ENCODE measurements around the gene ZSCAN10.
"Not testable (repeated sequence)": the region's sequence is repeated elsewhere in the genome, so short reads cannot be mapped to it uniquely, and the experiment has no call there.

ZSCAN10 gene

DNA sequence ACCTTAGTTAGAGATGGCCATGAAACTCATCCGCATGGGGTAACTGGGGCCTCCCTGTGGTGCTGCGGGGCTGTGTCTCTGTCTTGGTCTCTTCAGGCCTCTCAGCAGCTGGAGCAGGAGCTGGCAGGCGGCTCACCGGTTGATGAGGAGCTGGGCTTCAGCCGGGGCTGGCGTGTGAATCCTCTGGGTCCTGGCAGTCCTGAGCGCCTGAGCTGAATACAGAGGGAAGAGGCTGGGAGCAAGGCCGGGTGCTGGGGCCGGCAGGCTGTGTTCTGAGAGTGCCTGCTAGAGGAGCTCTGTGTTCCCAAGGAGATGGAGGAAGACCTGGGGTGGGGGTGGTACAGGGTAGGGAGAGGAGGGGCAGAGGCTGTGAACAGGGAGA, 43.4 kb downstream of the ZSCAN10 start:
- H3K4me1 ChIP-seq (ENCODE audit: insufficient read depth, low read length); H3K36me3 ChIP-seq (ENCODE audit: insufficient read depth, low read length): not testable (repeated sequence)

GRCh38 chr16:3054965-3055733, 43.9 kb downstream of the ZSCAN10 start:
- H3K4me3 ChIP-seq (ENCODE audit: low read depth in 1 of 2, low read length in 2 of 2): no peak overlapping the region
- H3K9me3 ChIP-seq (ENCODE audit: low read length): no peaks in the 10 kb centered on the region
- H3K36me3 ChIP-seq (ENCODE audit: insufficient read depth, low read length): no peaks in the 10 kb centered on the region
- peaks cover 6% of the 10 kb centered on the region for H3K4me1 ChIP-seq (ENCODE audit: insufficient read depth, low read length)
- H3K27me3 ChIP-seq (ENCODE audit: control insufficient read depth in 1 of 2, insufficient read depth in 2 of 2, low read length in 2 of 2): peaks cover 0 to 14% of the 10 kb centered on the region in 2 donors
- H3K9ac ChIP-seq (ENCODE audit: low read length): no peak overlapping the region
- H3K27ac ChIP-seq (ENCODE audit: low read depth, low read length): no peak overlapping the region

More for the DNA sequence above, 43.4 kb downstream of the ZSCAN10 start:
- peaks cover 0 to 12% of the 10 kb centered on the region in 2 donors for H3K27me3 ChIP-seq (ENCODE audit: control insufficient read depth in 1 of 2, insufficient read depth in 2 of 2, low read length in 2 of 2)
- not testable (repeated sequence) for H3K27ac ChIP-seq (ENCODE audit: low read depth, low read length); H3K4me3 ChIP-seq (ENCODE audit: low read depth in 1 of 2, low read length in 2 of 2); H3K9ac ChIP-seq (ENCODE audit: low read length); H3K9me3 ChIP-seq (ENCODE audit: low read length)

GRCh38 chr16:3053330-3053710, 45.8 kb downstream of the ZSCAN10 start:
- H3K36me3 ChIP-seq (ENCODE audit: insufficient read depth, low read length); H3K27ac ChIP-seq (ENCODE audit: low read depth, low read length): not testable (repeated sequence)

DNA sequence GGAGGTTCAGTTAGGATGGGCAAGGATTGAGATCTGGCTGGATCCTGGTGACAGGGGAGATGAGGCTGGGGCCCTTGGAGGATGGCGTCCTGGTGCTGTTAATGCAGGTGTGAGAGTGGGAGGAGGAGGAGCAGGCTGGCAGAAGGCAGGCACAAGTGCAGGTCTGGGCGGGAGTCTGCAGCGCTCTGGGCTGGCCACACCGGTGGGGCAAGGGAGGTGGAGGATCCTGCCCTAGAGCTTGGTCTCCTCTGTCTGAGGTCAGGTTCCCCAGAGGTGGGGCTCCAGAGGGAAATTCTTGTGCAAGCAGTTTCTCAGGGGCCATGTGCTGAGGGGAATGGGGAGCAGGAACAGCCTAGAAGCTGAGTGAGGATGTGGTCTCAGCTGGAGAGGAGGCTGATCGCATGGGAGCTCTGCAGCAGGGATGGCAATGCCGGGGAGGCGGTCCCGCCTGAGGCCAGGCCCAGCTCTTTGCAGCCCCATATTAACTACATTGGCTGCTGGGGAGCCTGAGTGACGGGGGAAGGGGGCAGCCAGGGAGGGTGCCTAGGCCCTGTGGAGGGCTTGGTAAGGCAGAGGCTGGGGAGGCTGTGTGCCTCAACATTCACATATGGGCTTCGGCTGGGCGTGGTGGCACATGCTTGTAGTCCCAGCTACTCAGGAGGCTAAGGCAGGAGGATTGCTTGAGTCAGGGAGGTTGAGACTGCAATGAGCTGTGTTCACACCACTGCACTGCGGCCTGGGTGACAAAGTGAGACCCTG, 46.3 kb downstream of the ZSCAN10 start:
- H3K27ac ChIP-seq (ENCODE audit: low read depth, low read length); H3K9me3 ChIP-seq (ENCODE audit: low read length); H3K36me3 ChIP-seq (ENCODE audit: insufficient read depth, low read length); H3K4me3 ChIP-seq (ENCODE audit: low read depth in 1 of 2, low read length in 2 of 2); H3K4me1 ChIP-seq (ENCODE audit: insufficient read depth, low read length); H3K9ac ChIP-seq (ENCODE audit: low read length): not testable (repeated sequence)
- peaks cover 0 to 16% of the 10 kb centered on the region in 2 donors for H3K27me3 ChIP-seq (ENCODE audit: control insufficient read depth in 1 of 2, insufficient read depth in 2 of 2, low read length in 2 of 2)

More at GRCh38 chr16:3053330-3053710, 45.8 kb downstream of the ZSCAN10 start:
- not testable (repeated sequence) for H3K9me3 ChIP-seq (ENCODE audit: low read length); H3K4me3 ChIP-seq (ENCODE audit: low read depth in 1 of 2, low read length in 2 of 2); H3K4me1 ChIP-seq (ENCODE audit: insufficient read depth, low read length); H3K9ac ChIP-seq (ENCODE audit: low read length)
- peaks cover 0 to 18% of the 10 kb centered on the region in 2 donors for H3K27me3 ChIP-seq (ENCODE audit: control insufficient read depth in 1 of 2, insufficient read depth in 2 of 2, low read length in 2 of 2)

DNA sequence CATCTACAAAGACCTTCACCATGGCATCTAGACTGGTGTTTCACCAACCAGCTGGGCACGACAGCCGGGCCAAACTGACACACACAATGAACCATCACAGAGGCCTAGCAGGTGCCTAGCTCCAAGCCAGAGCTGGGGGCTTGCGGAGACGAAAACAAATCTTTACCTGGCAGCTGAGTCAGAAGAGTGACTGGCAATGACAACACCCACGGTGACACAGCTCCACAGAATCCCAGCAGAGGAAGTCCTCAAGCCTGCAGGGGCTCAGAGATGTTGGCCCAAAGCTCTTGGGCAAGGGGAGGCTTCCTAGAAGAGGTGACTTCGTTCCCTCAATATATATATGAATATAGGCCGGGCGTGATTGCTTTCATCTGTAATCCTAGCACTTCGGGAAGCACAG, 47.6 kb downstream of the ZSCAN10 start:
- Histone ChIP-seq H3K4me3 (ENCODE audit: low read depth in 1 of 2, low read length in 2 of 2) (no peak overlapping the region), H3K27ac (ENCODE audit: low read depth, low read length) (no peak overlapping the region), H3K27me3 (ENCODE audit: control insufficient read depth in 1 of 2, insufficient read depth in 2 of 2, low read length in 2 of 2) (peaks cover 5 to 28% of the 10 kb centered on the region in 2 donors), H3K4me1 (ENCODE audit: insufficient read depth, low read length) (no peaks in the 10 kb centered on the region), H3K9ac (ENCODE audit: low read length) (no peak overlapping the region), H3K9me3 (ENCODE audit: low read length) (no peaks in the 10 kb centered on the region), H3K36me3 (ENCODE audit: insufficient read depth, low read length) (no peaks in the 10 kb centered on the region)

DNA sequence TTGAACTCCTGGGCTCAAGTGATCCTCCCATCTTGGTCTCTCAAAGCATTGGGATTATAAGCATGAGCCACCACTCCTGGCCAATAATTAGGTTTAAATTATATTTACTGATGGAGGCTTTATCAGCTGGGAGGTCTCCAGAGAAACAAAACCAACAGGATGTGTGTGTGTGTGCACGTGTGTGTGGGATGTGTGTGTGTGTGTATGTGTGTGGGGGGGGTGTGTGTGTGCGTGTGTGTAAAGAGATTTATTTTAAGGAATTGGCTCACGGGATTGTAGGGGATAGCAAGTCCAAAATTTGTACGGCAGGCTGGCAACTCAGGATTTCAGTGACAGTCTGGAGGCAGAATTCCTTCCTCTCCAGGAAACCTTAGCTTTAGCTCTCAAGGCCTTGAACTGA, 48.1 kb downstream of the ZSCAN10 start:
- Histone ChIP-seq H3K27me3 (ENCODE audit: control insufficient read depth in 1 of 2, insufficient read depth in 2 of 2, low read length in 2 of 2) (peaks cover 5 to 33% of the 10 kb centered on the region in 2 donors), H3K4me1 (ENCODE audit: insufficient read depth, low read length) (no peaks in the 10 kb centered on the region), H3K9me3 (ENCODE audit: low read length) (no peaks in the 10 kb centered on the region), H3K9ac (ENCODE audit: low read length) (no peak overlapping the region), H3K4me3 (ENCODE audit: low read depth in 1 of 2, low read length in 2 of 2) (no peak overlapping the region), H3K36me3 (ENCODE audit: insufficient read depth, low read length) (no peaks in the 10 kb centered on the region), H3K27ac (ENCODE audit: low read depth, low read length) (no peak overlapping the region)

- Histone ChIP-seq H3K4me1 (ENCODE audit: insufficient read depth, low read length) (no peaks in the 10 kb centered on the region), H3K9me3 (ENCODE audit: low read length) (no peaks in the 10 kb centered on the region), H3K4me3 (ENCODE audit: low read depth in 1 of 2, low read length in 2 of 2) (no peak overlapping the region), H3K27me3 (ENCODE audit: control insufficient read depth in 1 of 2, insufficient read depth in 2 of 2, low read length in 2 of 2) (peaks cover 5 to 38% of the 10 kb centered on the region in 2 donors), H3K27ac (ENCODE audit: low read depth, low read length) (no peak overlapping the region), H3K36me3 (ENCODE audit: insufficient read depth, low read length) (no peaks in the 10 kb centered on the region), H3K9ac (ENCODE audit: low read length) (no peak overlapping the region)
These were observed 48.6 kb downstream of the ZSCAN10 start for GRCh38 chr16:3050487-3050886.

- no peak overlapping the region for H3K27ac ChIP-seq (ENCODE audit: low read depth, low read length)
These were observed 49.1 kb downstream of the ZSCAN10 start for GRCh38 chr16:3049921-3050481.

DNA sequence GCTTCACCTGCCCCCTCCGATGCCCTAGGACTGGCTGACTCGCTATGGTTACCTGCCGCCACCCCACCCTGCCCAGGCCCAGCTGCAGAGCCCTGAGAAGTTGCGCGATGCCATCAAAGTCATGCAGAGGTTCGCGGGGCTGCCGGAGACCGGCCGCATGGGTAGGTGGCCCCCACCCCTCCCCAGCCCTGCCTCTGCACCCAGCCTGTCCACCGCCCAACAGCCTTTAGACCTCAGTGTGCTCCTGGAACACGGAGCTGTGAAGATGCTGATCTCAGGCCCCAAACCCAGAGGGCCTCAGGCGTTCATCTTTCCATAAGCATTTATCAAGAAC, 51.7 kb downstream of the ZSCAN10 start:
- Histone ChIP-seq H3K9me3 (ENCODE audit: low read length) (no peaks in the 10 kb centered on the region), H3K4me1 (ENCODE audit: insufficient read depth, low read length) (no peaks in the 10 kb centered on the region), H3K27ac (ENCODE audit: low read depth, low read length) (no peak overlapping the region), H3K9ac (ENCODE audit: low read length) (no peak overlapping the region), H3K27me3 (ENCODE audit: control insufficient read depth in 1 of 2, insufficient read depth in 2 of 2, low read length in 2 of 2) (peaks cover 19 to 58% of the 10 kb centered on the region in 2 donors), H3K36me3 (ENCODE audit: insufficient read depth, low read length) (no peaks in the 10 kb centered on the region), H3K4me3 (ENCODE audit: low read depth in 1 of 2, low read length in 2 of 2) (no peak overlapping the region)

More at GRCh38 chr16:3049921-3050481, 49.1 kb downstream of the ZSCAN10 start:
- no peaks in the 10 kb centered on the region for H3K4me1 ChIP-seq (ENCODE audit: insufficient read depth, low read length)
- H3K27me3 ChIP-seq (ENCODE audit: control insufficient read depth in 1 of 2, insufficient read depth in 2 of 2, low read length in 2 of 2): peaks cover 5 to 41% of the 10 kb centered on the region in 2 donors
- H3K9me3 ChIP-seq (ENCODE audit: low read length): no peaks in the 10 kb centered on the region
- H3K36me3 ChIP-seq (ENCODE audit: insufficient read depth, low read length): no peaks in the 10 kb centered on the region
- H3K4me3 ChIP-seq (ENCODE audit: low read depth in 1 of 2, low read length in 2 of 2): no peak overlapping the region
- no peak overlapping the region for H3K9ac ChIP-seq (ENCODE audit: low read length)

- no peak overlapping the region for H3K9ac ChIP-seq (ENCODE audit: low read length)
- no peak overlapping the region for H3K4me3 ChIP-seq (ENCODE audit: low read depth in 1 of 2, low read length in 2 of 2)
- no peaks in the 10 kb centered on the region for H3K9me3 ChIP-seq (ENCODE audit: low read length)
- H3K4me1 ChIP-seq (ENCODE audit: insufficient read depth, low read length): no peaks in the 10 kb centered on the region
- peaks cover 19 to 58% of the 10 kb centered on the region in 2 donors for H3K27me3 ChIP-seq (ENCODE audit: control insufficient read depth in 1 of 2, insufficient read depth in 2 of 2, low read length in 2 of 2)
- no peaks in the 10 kb centered on the region for H3K36me3 ChIP-seq (ENCODE audit: insufficient read depth, low read length)
- no peak overlapping the region for H3K27ac ChIP-seq (ENCODE audit: low read depth, low read length)
These were observed 52.3 kb downstream of the ZSCAN10 start for GRCh38 chr16:3046641-3047386.

All from muscle layer of colon (tissue), 2 donors.